ENCODE data around the gene SYTL3.

Gene SYTL3

DNA sequence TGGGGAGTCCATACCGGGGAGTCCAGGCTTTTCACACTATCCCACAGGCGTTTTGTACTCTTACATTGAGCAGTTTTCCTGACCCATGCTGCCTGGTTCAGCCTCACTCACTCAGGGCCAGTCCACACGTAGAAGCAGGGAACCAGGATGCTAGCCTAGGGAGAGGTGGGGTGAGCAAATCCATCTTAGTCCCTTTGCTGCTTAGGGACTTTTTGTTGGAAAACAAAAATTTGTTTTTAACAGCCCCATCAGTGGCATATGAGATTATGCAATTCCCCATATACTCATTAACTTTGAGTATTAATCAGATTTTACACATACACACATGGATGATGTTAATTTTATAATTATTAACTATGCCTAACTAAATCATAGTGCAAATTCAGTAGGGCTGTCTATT lies 85.2 kb downstream of the SYTL3 start:
- DNase-seq, result no peak

DNA sequence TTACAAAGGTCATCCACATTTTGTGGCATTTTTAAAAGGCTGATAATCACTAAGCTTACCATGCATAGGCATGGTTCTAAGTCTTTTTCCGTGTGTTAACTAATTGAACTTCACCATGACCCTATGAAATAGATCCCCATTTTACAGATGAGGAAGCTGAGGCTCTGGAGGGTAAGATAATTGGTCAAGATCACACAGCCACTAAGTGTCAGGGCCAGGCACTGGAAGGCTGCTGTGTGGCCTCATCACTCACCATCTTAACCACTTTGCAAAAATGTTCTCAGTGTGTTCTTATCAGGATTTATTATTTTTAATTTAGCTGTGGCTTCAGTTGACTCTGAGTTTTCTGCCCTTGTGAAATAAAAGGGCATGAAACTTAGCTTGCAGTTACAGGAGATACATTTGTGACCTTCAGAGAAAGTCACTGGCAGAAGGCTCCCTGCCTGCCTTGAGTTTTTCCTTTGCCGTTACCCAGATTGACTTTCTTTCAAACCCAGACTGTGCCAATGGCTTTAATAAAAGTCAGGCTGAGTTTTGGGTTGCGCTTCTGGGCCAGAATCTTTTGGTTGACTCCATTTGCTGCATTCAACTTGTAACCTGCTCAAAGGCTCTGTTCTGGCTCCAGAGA lies 87.3 kb downstream of the SYTL3 start:
- no peak for DNase-seq

DNA sequence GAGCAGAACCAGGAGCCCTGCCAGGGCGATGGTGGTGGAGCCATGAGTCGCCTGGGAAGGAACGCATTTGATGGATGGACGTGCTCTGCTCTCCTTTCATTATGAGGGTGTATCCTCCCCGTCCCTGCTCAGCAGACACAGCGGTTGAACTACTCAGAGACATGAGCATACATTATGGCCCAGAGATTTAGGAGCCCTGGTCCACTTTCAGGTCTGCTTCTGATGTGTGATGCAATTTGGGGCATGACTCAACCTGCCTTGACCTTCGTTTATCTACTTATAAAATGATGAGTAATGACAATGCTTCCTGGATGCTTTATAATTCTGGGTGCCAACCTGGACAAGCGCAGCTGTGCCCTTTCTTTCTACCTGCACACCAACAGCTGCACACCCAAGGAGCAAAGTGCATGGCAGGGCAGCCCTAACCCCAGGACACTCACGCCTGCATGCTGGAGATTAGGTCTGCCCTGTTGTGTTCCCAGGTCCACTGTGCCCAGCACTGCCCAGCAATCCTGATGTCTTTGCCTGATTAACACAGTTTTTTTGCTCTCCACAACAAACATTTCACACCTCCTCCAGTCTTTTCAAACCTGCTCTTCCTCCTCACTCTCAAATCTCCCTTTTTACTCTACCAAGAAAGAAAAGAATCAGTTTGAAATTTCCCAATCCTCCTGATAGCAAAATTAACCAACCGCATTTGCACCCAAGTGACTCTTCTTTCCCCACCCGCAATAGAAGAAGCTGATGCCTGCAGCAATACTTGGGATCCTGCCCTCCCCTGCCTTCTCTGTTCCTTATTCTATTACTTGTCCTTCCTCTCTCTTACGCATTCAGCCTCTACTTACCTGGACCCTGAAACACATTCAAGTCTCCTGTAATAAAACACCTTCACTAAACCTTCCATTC lies 88.1 kb downstream of the SYTL3 start:
- DNase-seq, result no peak

DNA sequence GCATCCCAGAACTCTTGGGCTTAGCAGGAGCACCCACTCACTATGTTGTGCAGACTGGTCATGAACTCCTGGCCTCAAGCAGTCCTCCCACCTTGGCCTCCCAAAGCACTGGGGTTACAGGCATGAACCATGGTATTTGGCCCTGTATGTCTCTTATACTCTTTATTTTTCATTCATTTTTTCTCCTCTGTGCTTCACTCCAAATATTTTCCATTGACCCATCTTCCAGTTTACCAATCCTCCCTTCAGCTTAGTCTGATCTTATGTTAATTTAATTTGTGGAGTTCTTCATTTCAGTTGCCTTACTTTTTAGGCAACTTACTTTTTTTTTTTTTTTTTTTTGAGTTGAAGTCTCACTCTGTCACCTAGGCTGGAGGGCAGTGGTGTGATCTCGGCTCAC lies 89.8 kb downstream of the SYTL3 start:
- no peak for DNase-seq

DNA sequence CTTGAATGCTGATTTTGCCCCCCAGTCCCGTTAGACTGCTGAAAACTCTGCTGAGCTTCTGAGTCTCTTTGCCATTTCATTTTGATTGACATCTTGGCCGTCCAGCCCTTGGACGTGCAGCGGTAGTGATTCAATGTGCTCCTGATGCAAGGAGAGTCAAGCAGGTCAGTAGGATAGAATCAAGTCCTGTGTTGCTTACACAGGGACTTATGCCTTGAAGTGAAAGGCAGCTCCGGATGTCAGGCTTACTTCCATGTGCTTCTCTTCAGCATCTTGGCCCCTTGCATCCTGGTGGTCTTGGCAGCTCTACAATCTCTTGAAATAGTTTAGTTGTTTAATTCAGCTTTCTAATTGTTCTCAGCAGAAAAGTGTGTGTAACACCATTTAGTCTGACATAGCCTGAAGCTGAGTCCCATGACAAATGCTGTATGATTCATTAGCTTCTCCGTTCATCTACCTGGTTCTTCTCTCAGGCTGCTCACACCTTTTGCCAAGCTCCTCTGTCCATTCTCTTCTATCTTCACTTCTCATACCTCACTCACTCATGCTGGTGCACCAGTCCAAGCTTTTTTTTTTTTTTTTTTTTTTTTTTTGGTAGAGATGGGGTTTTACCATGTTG lies 93.3 kb downstream of the SYTL3 start:
- DNase-seq, result no peak

GRCh38 chr6:158744986-158745430 lies 95.2 kb downstream of the SYTL3 start:
- DNase-seq, result no peak

DNA sequence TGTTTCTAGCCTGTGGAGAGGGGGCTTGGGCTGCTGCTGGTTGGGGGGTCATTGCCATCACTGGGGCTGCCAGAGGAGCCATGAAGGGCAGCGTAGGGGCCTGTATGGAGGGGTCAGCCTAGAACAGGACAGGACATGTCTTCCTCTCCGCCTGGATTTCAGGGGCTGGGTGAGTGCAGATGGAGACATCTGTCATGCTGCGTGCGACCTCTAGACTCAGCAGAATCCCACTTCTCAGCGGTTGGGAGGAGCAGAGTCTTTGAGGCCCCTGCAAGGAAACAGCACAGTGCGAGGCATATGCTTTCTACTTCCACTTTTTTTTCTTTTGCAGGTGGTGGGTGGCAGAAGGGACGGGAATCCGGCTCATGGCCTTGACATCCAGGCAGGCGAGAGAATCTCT lies 101.4 kb downstream of the SYTL3 start:
- DNase-seq, result no peak

DNA sequence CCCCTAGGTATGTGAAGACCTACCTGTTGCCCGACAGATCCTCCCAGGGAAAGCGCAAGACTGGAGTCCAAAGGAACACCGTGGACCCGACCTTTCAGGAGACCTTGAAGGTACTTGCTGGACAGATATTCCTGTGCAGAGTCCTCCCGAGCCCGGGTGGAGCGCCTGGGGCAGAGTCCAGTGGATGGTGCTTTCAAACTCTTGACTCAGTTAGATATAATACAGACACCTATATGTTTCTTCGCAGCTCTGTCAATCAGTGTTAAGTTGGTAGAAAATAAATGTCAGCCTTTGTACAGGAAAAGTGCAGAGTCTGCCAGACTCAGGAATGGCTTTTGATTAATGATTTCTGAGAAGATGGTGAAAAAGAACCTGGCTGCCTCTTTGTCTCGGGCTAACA lies 102.1 kb downstream of the SYTL3 start:
- DNase-seq, result no peak

DNA sequence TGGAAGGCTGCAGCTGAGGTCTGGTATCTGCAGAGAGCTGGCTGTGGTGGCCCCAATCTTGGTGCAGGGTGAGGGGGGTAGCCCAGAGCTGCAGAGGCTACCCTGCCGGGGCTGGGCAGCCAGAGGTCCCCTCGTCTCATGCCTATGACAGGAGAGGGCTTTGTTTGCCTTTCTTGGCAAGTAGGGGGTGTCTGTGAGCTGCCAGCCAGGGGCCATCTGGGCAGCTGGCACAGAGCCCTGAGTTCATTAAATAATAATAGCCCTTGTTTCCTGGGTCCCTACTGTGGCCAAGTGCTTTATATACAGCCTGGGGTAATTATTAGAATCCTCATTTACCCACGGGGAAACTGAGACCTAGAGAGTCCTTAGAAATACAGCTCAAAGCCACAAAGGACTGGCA lies 102.8 kb downstream of the SYTL3 start:
- peak; percentile 88 for DNase-seq

DNA sequence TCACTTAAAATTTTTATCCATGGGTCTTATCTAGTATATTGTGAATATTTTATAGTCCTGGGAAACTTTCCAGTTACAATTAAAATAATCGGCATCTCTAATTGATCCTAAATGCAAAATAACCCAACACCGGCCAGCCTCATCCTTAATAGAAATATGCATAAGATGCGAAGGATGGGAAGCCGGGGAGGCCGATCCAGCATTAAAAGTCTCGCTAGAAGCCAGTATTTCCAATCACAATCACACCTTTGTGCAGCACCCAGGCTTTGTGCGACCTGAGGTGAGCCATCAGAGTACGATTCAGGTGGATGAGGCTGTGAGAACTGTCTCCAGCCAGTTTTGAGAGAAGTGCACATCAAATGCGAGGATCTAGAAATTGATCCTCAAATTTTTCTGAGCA lies 104.0 kb downstream of the SYTL3 start:
- no peak for DNase-seq

DNA sequence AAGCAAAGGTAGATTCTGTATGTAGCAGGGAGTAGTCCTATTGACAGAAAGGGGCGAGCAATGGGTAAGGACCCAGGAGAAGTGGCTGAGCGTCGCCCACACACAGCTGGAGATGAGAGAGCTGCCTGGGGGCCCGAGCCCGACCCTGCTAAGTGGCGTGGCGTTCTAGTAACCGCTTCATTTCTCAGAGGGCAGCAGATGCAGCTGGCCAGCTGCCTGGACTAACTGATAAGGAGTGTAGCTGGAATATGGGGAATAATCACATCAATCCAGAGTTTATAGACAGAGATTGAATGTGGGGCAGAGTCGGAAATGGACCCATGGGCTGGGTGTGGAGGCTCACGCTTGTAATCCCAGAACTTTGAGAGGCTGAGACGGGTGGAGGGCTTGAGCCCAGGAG lies 104.9 kb downstream of the SYTL3 start:
- DNase-seq, result no peak

GRCh38 chr6:158755636-158756035 lies 105.8 kb downstream of the SYTL3 start:
- no peak for DNase-seq

- DNase-seq, result no peak
These were observed 106.3 kb downstream of the SYTL3 start for GRCh38 chr6:158756126-158756525.

GRCh38 chr6:158756977-158757752 lies 107.3 kb downstream of the SYTL3 start:
- no peak for DNase-seq

- no peak for DNase-seq
These were observed 107.9 kb downstream of the SYTL3 start for GRCh38 chr6:158757753-158758090.

GRCh38 chr6:158758451-158758860 lies 108.6 kb downstream of the SYTL3 start:
- DNase-seq, result peak; percentile 63

- DNase-seq, result peak; percentile 40
These were observed 109.2 kb downstream of the SYTL3 start for GRCh38 chr6:158758941-158759479.

- DNase-seq, result no peak
These were observed 110.2 kb downstream of the SYTL3 start for GRCh38 chr6:158759966-158760617.

GRCh38 chr6:158760618-158761250 lies 110.9 kb downstream of the SYTL3 start:
- no peak for DNase-seq

DNA sequence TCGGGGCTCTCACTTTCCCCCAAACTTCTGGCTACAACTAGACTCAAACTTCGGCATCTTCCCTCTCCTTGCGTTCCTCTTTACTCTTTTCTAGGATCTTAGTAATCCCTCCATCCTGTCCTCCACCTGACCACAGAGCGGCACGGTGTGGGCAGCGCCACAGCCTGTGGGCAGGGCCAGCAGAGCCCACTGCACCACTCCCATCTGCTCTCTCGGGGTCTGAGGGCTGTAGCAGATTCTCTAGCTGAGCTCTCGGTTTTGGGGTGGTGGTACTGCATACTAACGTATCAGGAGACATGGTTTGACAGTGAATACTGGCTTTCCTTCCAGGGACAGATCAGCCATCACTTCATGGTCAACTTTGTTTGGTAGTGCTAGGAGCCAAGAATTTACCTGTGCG lies 111.9 kb downstream of the SYTL3 start:
- DNase-seq, result no peak

- DNase-seq, result no peak
These were observed 113.1 kb downstream of the SYTL3 start for GRCh38 chr6:158762787-158763433.

Data from NCI-H1417 treated with DMSO at 0.1 percent for 48 hours (cell line).